OCI-LY1 (cell line): ENCODE results near the gene SLC6A2.

Experiments used
- EZH2 ChIP-seq: fragments of 200-600 bp; sonication (generic), shearing (Covaris generic); IDR thresholded peaks from 2 replicates; pipeline ENCODE4 v1.8.0; 2017; ENCODE audit warnings: borderline replicate concordance, mixed run types, mild to moderate bottlenecking, antibody characterized with exemption, low read length, moderate library complexity, mixed read lengths
- TF ChIP-seq, protein P1 (sequence below): fragments of 200-600 bp; sonication (generic), shearing (Covaris generic); IDR thresholded peaks from 2 replicates; pipeline ENCODE4 v1.5.1; 2017; ENCODE audit warnings: mild to moderate bottlenecking, antibody characterized with exemption, low read length, moderate library complexity, mixed read lengths

DNA sequence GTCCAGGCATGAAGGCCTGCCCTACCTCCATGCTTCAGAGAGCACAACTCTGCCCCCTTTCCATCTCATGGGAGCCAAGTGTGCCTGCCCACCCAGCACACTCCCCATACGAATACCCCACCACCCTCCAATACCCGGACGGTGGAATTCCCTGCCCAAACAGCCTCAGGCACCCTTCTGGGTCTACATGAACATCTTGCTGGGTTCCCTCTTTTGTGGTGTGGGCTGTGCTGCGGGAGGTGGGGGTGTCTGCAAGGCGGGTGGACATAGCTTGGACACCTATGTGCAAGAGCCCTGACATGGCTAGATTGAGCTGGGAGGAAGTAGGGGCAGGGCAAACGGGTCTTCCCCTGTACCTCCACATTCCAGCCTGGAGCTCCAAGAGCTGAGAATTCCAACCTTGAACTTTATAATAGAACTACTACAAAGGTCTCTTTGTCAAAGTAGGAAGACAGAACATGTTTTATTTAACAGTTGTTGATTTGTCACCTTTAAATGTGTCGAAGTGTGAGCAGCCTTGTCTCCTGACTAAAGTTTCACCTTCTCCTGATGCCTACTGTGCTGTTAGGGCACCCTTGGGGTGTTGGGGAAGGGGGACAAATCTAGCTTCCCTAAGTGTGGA, 9.1 kb downstream of the SLC6A2 start:
- TF ChIP-seq, protein P1, sequence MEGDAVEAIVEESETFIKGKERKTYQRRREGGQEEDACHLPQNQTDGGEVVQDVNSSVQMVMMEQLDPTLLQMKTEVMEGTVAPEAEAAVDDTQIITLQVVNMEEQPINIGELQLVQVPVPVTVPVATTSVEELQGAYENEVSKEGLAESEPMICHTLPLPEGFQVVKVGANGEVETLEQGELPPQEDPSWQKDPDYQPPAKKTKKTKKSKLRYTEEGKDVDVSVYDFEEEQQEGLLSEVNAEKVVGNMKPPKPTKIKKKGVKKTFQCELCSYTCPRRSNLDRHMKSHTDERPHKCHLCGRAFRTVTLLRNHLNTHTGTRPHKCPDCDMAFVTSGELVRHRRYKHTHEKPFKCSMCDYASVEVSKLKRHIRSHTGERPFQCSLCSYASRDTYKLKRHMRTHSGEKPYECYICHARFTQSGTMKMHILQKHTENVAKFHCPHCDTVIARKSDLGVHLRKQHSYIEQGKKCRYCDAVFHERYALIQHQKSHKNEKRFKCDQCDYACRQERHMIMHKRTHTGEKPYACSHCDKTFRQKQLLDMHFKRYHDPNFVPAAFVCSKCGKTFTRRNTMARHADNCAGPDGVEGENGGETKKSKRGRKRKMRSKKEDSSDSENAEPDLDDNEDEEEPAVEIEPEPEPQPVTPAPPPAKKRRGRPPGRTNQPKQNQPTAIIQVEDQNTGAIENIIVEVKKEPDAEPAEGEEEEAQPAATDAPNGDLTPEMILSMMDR: no peak
- TF ChIP-seq EZH2: no peak
